ENCODE data around the gene RHEB. TPM values are rescaled to one million over a fixed set of nuclear protein-coding genes. Genes with fewer than 3 reads are reported as not detected.

Gene RHEB
- total RNA-seq, 1 experiment from 2014 or later: 114 TPM

DNA sequence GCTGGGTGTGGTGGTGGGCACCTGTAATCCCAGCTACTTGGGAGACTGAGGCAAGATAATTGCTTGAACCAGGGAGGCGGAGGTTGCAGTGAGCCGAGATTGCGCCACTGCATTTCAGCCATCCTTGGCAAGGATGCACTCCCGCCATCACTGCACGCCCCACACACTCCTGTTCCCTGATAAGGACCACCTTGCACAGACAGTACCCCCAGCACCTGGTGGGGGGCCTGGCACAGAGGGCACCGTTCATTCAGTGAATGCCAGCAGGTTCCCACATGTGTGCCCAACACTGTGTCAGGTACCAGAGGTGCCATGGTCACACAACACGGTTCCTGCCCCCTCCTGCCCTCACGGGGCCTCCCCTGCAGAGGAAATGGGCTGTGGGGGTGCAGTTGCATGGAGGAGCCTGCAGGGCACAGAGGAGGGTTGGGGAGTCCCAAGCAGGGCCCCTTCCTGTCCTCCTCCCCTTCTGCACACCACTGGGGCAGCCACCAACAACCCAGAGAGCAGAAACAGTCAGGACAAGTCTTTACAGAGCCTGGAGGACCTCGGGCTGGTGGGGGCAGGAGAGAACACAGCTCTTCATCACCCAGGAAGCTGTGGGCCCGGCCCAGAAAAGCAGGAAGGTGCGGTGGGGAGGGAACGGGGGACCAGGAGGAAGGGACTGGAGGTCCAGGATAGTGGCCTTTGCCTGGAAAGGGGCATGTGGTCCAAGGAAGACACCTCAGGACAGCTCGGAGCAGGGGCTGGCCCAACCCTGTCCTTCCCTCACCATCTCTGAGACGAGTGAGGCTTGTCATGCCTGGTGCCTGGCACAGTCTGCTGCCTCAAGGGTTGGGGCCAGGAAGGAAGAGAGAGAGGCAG, 86.8 kb downstream of the RHEB start:
- Histone ChIP-seq H4K20me1 (ENCODE audit: control insufficient read depth, insufficient read depth, insufficient read length) (no peaks in the 10 kb centered on the region), H2BK12ac (ENCODE audit: insufficient read length, low read depth, low read length) (no peak overlapping the region), H3K27me3 (ENCODE audit: insufficient read depth, low read length) (no peaks in the 10 kb centered on the region), H4K5ac (ENCODE audit: insufficient read length, low read depth, low read length) (no peak overlapping the region), H2BK20ac (ENCODE audit: low read depth, low read length, poor library complexity, severe bottlenecking) (no peak overlapping the region), H3K9me3 (ENCODE audit: control insufficient read depth, low read depth, low read length) (no peaks in the 10 kb centered on the region), H3K79me1 (ENCODE audit: insufficient read depth, low read depth, low read length, poor library complexity, severe bottlenecking) (no peaks in the 10 kb centered on the region), H3K18ac (ENCODE audit: insufficient read length, low read depth, low read length) (no peak overlapping the region), H2BK120ac (ENCODE audit: low read depth, low read length, poor library complexity, severe bottlenecking) (no peak overlapping the region), H2BK5ac (ENCODE audit: insufficient read length, low read length) (no peak overlapping the region), H4K91ac (ENCODE audit: insufficient read length, low read depth, low read length) (no peak overlapping the region), H3K4me2 (ENCODE audit: insufficient read depth, insufficient read length, low read length) (no peak overlapping the region), H3K79me2 (ENCODE audit: insufficient read depth, low read length) (no peaks in the 10 kb centered on the region), H4K8ac (replicated peaks; ENCODE audit: insufficient read length, low read depth, low read length) (no peak overlapping the region), H3T11ph (ENCODE audit: low read length) (no peak overlapping the region), H3K27ac (ENCODE audit: insufficient read length, low read depth, low read length) (no peak overlapping the region), H3K4me1 (ENCODE audit: insufficient read depth, low read length) (peaks cover 3% of the 10 kb centered on the region; the same call in 1 of the 2 replicates), H3K23me2 (ENCODE audit: insufficient read length, low read depth, low read length, poor library complexity, severe bottlenecking) (no peaks in the 10 kb centered on the region), H2AFZ (ENCODE audit: low read length) (no peak overlapping the region), H3K23ac (ENCODE audit: insufficient read length, low read depth, low read length) (no peak overlapping the region), H3K9ac (ENCODE audit: extremely low read depth, insufficient read length, low read length) (no peak overlapping the region), H3K56ac (ENCODE audit: insufficient read length, low read depth, low read length) (no peak overlapping the region), H3K4ac (ENCODE audit: low read depth, low read length) (no peak overlapping the region), H2AK5ac (ENCODE audit: insufficient read length, low read length) (no peak overlapping the region), H3K14ac (ENCODE audit: insufficient read depth, low read length) (no peak overlapping the region; the same call in 1 of the 2 replicates), H2BK15ac (ENCODE audit: low read depth, low read length) (no peak overlapping the region)
- Mint-ChIP-seq H3K27ac (no peak overlapping the region; a peak in 1 of 7 replicates), H3K4me3 (no peak overlapping the region), H3K27me3 (ENCODE audit: low read depth) (no peaks in the 10 kb centered on the region; the same call in 1 of the 2 replicates), H3K9me3 (no peaks in the 10 kb centered on the region; a peak in 1 of 5 replicates), H3K4me1 (peaks cover 32 to 35% of the 10 kb centered on the region in 2 experiments), H3K36me3 (ENCODE audit: insufficient read depth in 1 of 3, low read depth in 3 of 3) (no peaks in the 10 kb centered on the region; a peak in 1 of 7 replicates)
- no CpG with 5 or more reads among the region's 14 CpGs for WGBS (ENCODE audit: extremely low coverage, insufficient read length, low lambda C conversion rate)
- TF ChIP-seq, protein P1, sequence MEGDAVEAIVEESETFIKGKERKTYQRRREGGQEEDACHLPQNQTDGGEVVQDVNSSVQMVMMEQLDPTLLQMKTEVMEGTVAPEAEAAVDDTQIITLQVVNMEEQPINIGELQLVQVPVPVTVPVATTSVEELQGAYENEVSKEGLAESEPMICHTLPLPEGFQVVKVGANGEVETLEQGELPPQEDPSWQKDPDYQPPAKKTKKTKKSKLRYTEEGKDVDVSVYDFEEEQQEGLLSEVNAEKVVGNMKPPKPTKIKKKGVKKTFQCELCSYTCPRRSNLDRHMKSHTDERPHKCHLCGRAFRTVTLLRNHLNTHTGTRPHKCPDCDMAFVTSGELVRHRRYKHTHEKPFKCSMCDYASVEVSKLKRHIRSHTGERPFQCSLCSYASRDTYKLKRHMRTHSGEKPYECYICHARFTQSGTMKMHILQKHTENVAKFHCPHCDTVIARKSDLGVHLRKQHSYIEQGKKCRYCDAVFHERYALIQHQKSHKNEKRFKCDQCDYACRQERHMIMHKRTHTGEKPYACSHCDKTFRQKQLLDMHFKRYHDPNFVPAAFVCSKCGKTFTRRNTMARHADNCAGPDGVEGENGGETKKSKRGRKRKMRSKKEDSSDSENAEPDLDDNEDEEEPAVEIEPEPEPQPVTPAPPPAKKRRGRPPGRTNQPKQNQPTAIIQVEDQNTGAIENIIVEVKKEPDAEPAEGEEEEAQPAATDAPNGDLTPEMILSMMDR (conservative IDR thresholded peaks at IDR 0.05): peak; percentile 35; the same call in 1 of the 3 replicates
- no peak for DNase-seq

Data from H9 (cell line).